Body of pancreas (tissue), 4 donors: ENCODE results near the gene HLF. TPM values are rescaled to one million over a fixed set of nuclear protein-coding genes. Genes with fewer than 3 reads are reported as not detected.

ENCODE experiments used
- ATAC-seq: fragments of 150-250 bp; one replicate; pipeline ENCODE4 v1.9.1; 2016
- DNase-seq, 4 donors: peaks; one replicate each; pipeline ENCODE4 v3.0.0-alpha.2; 2019
- H3K27ac ChIP-seq, 4 donors: fragments of 200-600 bp; sonication (generic); 1 replicate in 3 of 4; 2 replicates in 1 of 4; pipeline versions ENCODE4 v1.5.1 to v1.6.1; 2016 to 2019; ENCODE audit warnings: mild to moderate bottlenecking in 1 of 4, mixed read lengths in 1 of 4, moderate library complexity in 1 of 4
- H3K27me3 ChIP-seq, 2 donors: fragments of 200-600 bp; sonication (generic); one replicate each; pipeline ENCODE4 v1.6.0; 2016; ENCODE audit warnings: mild to moderate bottlenecking in 1 of 2
- H3K36me3 ChIP-seq, 2 donors: fragments of 200-600 bp; sonication (generic); replicated peaks in 1 of 2; 2 replicates each; pipeline ENCODE4 v1.5.1; 2016; ENCODE audit warnings: low read depth in 2 of 2; ENCODE audit not compliant: insufficient read depth in 1 of 2
- H3K4me1 ChIP-seq: fragments of 200-600 bp; sonication (generic); one replicate; pipeline ENCODE4 v1.6.0; 2016
- H3K4me3 ChIP-seq, 2 donors: fragments of 200-600 bp; sonication (generic); 1 replicate in 1 of 2; 2 replicates in 1 of 2; pipeline ENCODE4 v1.5.1; 2016 to 2019
- H3K9me3 ChIP-seq, 3 donors: fragments of 200-600 bp; sonication (generic); 1 replicate in 2 of 3; 2 replicates in 1 of 3; pipeline ENCODE4 v1.5.1; 2016
- POLR2A ChIP-seq, 3 donors: fragments of 450-650 bp; IDR thresholded peaks; one replicate each; pipeline ENCODE4 v1.6.1; 2016; ENCODE audit warnings: antibody characterized with exemption in 3 of 3, mild to moderate bottlenecking in 2 of 3
- WGBS, 2 donors: methylation state at CpG; one replicate each; pipeline ENCODE4 v1.1.5; 2017; 5-methylcytosine and 5-hydroxymethylcytosine counted together
- intact Hi-C: fragments of 100-400 bp; cut with DNase I; formaldehyde crosslinking; loops from one replicate; pipeline ENCODE4 v1.15.1; 2023
- total RNA-seq, 2 donors: library from RNA; depleted of rRNA; stranded (reverse); fragments of >200 nt; gene quantifications; one replicate each; pipeline ENCODE4 v1.1.0, GENCODE V29; 2016
- TF ChIP-seq, protein P1 (sequence below), 7 experiments: fragments of 450-650 bp in 4 of 7; fragments of 200-600 bp in 3 of 7; sonication (generic) in 3 of 7; IDR thresholded peaks; one replicate each; pipeline ENCODE4 v1.5.1; 2016 to 2019; ENCODE audit warnings: antibody characterized with exemption in 7 of 7

HLF gene
- total RNA-seq, 2 donors from 2014 or later: 4.2 to 4.9 TPM

DNA sequence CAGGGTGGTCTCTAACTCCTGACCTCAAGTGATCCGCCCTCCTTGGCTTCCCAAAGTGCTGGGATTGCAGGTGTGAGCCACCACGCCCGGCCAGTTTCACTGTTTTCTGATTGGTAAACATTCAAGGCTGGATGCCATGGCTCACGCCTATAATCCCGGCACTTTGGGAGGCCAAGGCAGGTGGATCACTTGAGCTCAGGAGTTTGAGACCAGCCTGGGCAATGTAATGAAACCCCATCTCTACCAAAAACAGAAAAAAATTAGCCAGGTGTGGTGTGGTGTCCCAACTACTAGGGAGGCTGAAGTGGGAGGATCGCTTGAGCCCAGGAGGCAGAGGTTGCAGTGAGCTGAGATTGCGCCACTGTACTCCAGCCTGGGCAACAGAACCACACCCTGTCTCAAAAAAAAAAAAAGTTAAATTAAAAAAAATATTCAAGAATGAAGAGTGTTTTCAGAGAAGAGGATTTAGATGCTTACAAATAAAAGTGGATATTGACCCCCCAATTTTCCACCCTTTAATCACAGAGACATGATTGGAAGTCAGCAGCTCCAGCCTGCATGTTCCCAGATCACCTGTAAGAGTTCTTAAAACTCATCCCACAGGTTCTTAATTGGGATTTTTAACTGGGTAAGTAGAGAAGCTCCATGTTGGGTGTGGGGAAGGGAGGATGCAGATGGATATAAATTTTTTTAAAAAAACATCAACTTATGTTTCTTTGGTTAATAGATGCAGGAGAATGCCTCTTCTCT lies 23.8 kb downstream of the HLF start:
- no peaks in the 10 kb centered on the region for H3K9me3 ChIP-seq
- H3K27ac ChIP-seq: peak overlapping the region in 2 of 4 donors; percentile 50 to 72
- 82 to 84% methylated on average over 7 of the region's 7 CpGs for WGBS, 2 donors
- H3K36me3 ChIP-seq: no peaks in the 10 kb centered on the region
- H3K4me1 ChIP-seq: peaks cover 44% of the 10 kb centered on the region
- no peaks in the 10 kb centered on the region for H3K27me3 ChIP-seq
- ATAC-seq (no peak), DNase-seq (no peak)
- intact Hi-C loops: no loop called here
- H3K4me3 ChIP-seq: no peak overlapping the region
- TF ChIP-seq, protein P1, sequence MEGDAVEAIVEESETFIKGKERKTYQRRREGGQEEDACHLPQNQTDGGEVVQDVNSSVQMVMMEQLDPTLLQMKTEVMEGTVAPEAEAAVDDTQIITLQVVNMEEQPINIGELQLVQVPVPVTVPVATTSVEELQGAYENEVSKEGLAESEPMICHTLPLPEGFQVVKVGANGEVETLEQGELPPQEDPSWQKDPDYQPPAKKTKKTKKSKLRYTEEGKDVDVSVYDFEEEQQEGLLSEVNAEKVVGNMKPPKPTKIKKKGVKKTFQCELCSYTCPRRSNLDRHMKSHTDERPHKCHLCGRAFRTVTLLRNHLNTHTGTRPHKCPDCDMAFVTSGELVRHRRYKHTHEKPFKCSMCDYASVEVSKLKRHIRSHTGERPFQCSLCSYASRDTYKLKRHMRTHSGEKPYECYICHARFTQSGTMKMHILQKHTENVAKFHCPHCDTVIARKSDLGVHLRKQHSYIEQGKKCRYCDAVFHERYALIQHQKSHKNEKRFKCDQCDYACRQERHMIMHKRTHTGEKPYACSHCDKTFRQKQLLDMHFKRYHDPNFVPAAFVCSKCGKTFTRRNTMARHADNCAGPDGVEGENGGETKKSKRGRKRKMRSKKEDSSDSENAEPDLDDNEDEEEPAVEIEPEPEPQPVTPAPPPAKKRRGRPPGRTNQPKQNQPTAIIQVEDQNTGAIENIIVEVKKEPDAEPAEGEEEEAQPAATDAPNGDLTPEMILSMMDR (IDR thresholded peaks at IDR 0.05): no peak
- no peak for TF ChIP-seq POLR2A (IDR thresholded peaks at IDR 0.05)

DNA sequence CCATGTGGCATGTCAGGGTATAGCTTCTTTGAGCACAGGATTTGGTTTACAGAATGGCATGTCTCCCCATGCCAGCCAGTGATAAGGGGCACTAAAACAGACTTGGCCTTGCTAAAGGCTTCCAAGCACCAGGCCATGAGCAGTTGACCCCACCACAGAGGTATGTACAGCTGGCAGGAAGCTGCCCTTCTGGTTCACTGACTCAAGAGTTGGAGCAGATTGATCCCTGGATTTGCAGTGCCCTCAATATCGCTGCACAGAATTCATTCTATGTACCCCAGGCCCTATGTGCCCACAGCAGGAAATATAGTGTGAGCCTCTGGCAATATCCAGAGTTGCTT lies 24.3 kb downstream of the HLF start:
- H3K9me3 ChIP-seq: no peaks in the 10 kb centered on the region
- ATAC-seq: no peak
- no peak overlapping the region for H3K27ac ChIP-seq
- no peak overlapping the region for H3K4me3 ChIP-seq
- H3K4me1 ChIP-seq: peaks cover 39% of the 10 kb centered on the region
- WGBS, 2 donors: 88 to 100% methylated on average over 1 of the region's 1 CpG
- H3K27me3 ChIP-seq: no peaks in the 10 kb centered on the region
- DNase-seq: no peak
- no peaks in the 10 kb centered on the region for H3K36me3 ChIP-seq
- TF ChIP-seq, protein P1 (IDR thresholded peaks at IDR 0.05): no peak
- TF ChIP-seq POLR2A (IDR thresholded peaks at IDR 0.05): no peak
- intact Hi-C loops: no loop called here

DNA sequence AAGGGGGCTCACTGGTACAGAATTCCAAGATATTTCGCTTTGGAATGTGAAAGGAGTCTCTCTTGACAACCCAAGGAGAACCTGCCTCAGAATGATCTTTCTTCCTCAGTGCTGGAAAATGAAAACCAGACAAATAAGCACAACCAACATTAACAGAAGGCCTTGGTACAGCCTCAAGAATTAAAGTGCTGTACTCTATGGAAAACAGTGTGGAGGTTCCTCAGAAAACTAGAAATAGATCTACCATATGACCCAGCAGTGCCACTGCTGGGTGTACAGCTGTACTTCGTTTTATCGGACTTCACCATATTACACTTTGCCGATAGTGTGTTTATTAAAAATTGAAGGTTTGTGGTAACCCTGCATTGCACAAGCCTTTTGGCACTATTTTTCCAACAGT lies 25.2 kb downstream of the HLF start:
- intact Hi-C loops: loop anchor here (10.0 kb wide), 1 partner anchor 295 kb away; no protein-coding TSS in a partner anchor
- TF ChIP-seq, protein P1 (IDR thresholded peaks at IDR 0.05): no peak
- TF ChIP-seq POLR2A (IDR thresholded peaks at IDR 0.05): no peak
- DNase-seq: no peak
- H3K9me3 ChIP-seq: no peaks in the 10 kb centered on the region
- H3K4me1 ChIP-seq: peaks cover 30% of the 10 kb centered on the region
- H3K4me3 ChIP-seq: no peak overlapping the region
- no peak overlapping the region for H3K27ac ChIP-seq
- 90 to 95% methylated on average over 4 of the region's 4 CpGs for WGBS, 2 donors
- H3K27me3 ChIP-seq: no peaks in the 10 kb centered on the region
- H3K36me3 ChIP-seq: no peaks in the 10 kb centered on the region
- ATAC-seq: no peak

DNA sequence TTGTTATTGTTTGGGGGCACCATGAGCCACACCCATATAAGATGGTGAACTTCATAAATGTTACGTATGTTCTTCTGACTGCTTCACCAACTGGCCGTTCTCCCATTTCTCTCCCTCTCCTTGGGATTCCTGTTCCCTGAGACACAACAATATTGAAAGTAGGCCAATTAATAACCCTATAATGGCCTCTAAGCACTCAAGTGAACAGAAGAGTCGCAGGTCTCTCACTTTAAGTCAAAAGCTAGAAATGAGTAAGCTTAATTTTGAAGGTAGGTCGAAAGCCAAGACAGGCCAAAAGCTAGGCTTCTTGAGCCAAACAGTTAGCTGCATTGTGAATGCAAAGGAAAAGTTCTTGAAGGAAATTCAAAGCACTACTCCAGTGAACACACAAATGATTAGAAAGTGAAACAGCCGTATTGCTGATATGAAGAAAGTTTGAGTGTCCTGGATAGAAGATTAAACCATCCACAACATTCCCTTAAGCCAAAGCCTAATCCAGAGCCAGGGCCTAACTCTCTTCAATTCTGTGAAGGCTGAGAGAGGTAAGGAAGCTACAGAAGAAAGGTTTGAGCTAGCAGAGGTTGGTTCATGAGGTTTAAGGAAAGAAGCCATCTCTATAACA lies 25.8 kb downstream of the HLF start:
- intact Hi-C loops: loop anchor here (10.0 kb wide), 1 partner anchor 296 kb away; no protein-coding TSS in a partner anchor
- Histone ChIP-seq H3K36me3 (no peaks in the 10 kb centered on the region), H3K4me3 (no peak overlapping the region), H3K4me1 (peaks cover 24% of the 10 kb centered on the region), H3K27ac (no peak overlapping the region), H3K9me3 (no peaks in the 10 kb centered on the region), H3K27me3 (no peaks in the 10 kb centered on the region)
- TF ChIP-seq, protein P1 (IDR thresholded peaks at IDR 0.05): no peak
- no peak for TF ChIP-seq POLR2A (IDR thresholded peaks at IDR 0.05)
- ATAC-seq (no peak), DNase-seq (no peak)
- WGBS, 2 donors: 78 to 88% methylated on average over 5 of the region's 5 CpGs
